Glutamatergic neuron (in vitro differentiated cells): ENCODE data around the gene HOXD12. TPM values are rescaled to one million over a fixed set of nuclear protein-coding genes. Genes with fewer than 3 reads are reported as not detected.
A peak's percentile ranks its signal among the peaks of the same experiment; 100 is the strongest.

Experiments
- DNase-seq: peaks from one replicate; pipeline ENCODE4 v3.0.0; 2022
- H3K27ac Mint-ChIP-seq: one replicate; pipeline ENCODE4 v1.8.0; 2020; ENCODE audit warnings: mild to moderate bottlenecking, mixed read lengths, inconsistent platforms; ENCODE audit not compliant: unreplicated experiment
- H3K27me3 Mint-ChIP-seq: one replicate; pipeline ENCODE4 v1.8.0; 2020; ENCODE audit warnings: mild to moderate bottlenecking, moderate library complexity, mixed read lengths, inconsistent platforms; ENCODE audit not compliant: unreplicated experiment
- H3K36me3 Mint-ChIP-seq: one replicate; pipeline ENCODE4 v1.8.0; 2020; ENCODE audit warnings: mild to moderate bottlenecking, mixed read lengths, inconsistent platforms; ENCODE audit not compliant: unreplicated experiment
- H3K4me1 Mint-ChIP-seq: one replicate; pipeline ENCODE4 v1.8.0; 2020; ENCODE audit warnings: mild to moderate bottlenecking, low read depth, mixed read lengths, inconsistent platforms; ENCODE audit not compliant: unreplicated experiment
- H3K4me3 Mint-ChIP-seq: one replicate; pipeline ENCODE4 v1.8.0; 2020; ENCODE audit warnings: mild to moderate bottlenecking, mixed read lengths, inconsistent platforms; ENCODE audit not compliant: unreplicated experiment
- H3K9me3 Mint-ChIP-seq: one replicate; pipeline ENCODE4 v1.8.0; 2020; ENCODE audit warnings: mild to moderate bottlenecking, moderate library complexity, mixed read lengths, inconsistent platforms; ENCODE audit not compliant: unreplicated experiment
- total RNA-seq: library from RNA; stranded (reverse); fragmentation: NEBNext Ultra II Directional; extraction: Animal tissue kit (Norgen Biotek cat#: 25700); gene quantifications from one replicate; pipeline ENCODE4 v1.2.1, GENCODE V29; 2021; ENCODE audit not compliant: unreplicated experiment
- TF ChIP-seq, protein P1 (sequence below): fragments of 200-600 bp; sonication (generic); IDR thresholded peaks from one replicate; pipeline ENCODE4 v1.5.0; 2021; ENCODE audit not compliant: partially characterized antibody, unreplicated experiment

The HOXD12 gene
- total RNA-seq, 1 donor from 2014 or later = not detected

- TF ChIP-seq, protein P1, sequence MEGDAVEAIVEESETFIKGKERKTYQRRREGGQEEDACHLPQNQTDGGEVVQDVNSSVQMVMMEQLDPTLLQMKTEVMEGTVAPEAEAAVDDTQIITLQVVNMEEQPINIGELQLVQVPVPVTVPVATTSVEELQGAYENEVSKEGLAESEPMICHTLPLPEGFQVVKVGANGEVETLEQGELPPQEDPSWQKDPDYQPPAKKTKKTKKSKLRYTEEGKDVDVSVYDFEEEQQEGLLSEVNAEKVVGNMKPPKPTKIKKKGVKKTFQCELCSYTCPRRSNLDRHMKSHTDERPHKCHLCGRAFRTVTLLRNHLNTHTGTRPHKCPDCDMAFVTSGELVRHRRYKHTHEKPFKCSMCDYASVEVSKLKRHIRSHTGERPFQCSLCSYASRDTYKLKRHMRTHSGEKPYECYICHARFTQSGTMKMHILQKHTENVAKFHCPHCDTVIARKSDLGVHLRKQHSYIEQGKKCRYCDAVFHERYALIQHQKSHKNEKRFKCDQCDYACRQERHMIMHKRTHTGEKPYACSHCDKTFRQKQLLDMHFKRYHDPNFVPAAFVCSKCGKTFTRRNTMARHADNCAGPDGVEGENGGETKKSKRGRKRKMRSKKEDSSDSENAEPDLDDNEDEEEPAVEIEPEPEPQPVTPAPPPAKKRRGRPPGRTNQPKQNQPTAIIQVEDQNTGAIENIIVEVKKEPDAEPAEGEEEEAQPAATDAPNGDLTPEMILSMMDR = no peak
- no peak overlapping the region for H3K27ac Mint-ChIP-seq
- peaks cover 8% of the 10 kb centered on the region for H3K4me1 Mint-ChIP-seq
- peaks cover 21% of the 10 kb centered on the region for H3K9me3 Mint-ChIP-seq
- peak overlapping the region; percentile 58 for H3K4me3 Mint-ChIP-seq
- H3K27me3 Mint-ChIP-seq = peaks cover 47% of the 10 kb centered on the region
- peak; percentile 43 for DNase-seq
- H3K36me3 Mint-ChIP-seq = no peaks in the 10 kb centered on the region
Observed at GRCh38 chr2:176123411-176124109, 24.0 kb downstream of the HOXD12 start.

DNA sequence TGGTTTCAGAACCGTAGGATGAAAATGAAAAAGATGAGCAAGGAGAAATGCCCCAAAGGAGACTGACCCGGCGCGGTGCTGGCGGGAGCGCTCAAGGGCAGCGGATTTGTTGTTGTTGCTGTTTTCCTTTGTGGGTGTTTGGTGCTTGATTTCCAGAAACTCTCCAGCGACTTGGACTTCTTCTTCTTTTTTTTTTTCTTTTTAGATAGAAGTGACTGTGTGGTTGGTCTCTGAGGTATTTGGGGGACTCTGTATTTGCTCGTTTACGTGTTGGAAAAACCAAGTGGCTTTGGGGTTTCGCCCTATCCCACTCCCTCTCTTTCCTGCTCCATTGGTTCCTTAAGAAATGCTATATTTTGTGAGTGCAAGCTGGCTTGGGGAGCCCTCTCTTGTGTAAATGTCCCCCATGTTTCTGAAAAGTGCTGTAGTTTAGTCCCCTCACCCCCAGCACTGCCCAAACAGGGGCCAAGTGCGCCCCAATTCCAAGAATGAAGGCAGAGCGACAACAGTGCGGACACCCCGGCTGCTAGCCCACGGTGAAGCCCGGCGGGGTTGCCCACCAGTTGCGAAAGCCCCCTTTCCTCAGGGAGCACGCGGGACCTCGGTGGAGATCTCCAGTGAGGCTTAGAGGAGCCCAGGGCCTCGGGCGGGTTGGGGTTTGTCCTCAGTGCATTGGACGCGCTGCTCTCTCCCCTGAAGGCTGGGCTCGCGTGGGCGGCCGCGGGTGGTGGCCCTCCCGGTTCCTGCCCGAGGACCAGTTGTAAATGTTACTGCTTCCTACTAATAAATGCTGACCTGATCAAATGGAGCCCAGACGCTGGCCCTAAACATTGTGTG lies 24.7 kb downstream of the HOXD12 start:
- Mint-ChIP-seq H3K27me3 (peaks cover 51% of the 10 kb centered on the region), H3K9me3 (peaks cover 22% of the 10 kb centered on the region), H3K27ac (no peak overlapping the region), H3K4me1 (peaks cover 8% of the 10 kb centered on the region), H3K4me3 (peak overlapping the region; percentile 58), H3K36me3 (no peaks in the 10 kb centered on the region)
- TF ChIP-seq, protein P1 = no peak
- no peak for DNase-seq

DNA sequence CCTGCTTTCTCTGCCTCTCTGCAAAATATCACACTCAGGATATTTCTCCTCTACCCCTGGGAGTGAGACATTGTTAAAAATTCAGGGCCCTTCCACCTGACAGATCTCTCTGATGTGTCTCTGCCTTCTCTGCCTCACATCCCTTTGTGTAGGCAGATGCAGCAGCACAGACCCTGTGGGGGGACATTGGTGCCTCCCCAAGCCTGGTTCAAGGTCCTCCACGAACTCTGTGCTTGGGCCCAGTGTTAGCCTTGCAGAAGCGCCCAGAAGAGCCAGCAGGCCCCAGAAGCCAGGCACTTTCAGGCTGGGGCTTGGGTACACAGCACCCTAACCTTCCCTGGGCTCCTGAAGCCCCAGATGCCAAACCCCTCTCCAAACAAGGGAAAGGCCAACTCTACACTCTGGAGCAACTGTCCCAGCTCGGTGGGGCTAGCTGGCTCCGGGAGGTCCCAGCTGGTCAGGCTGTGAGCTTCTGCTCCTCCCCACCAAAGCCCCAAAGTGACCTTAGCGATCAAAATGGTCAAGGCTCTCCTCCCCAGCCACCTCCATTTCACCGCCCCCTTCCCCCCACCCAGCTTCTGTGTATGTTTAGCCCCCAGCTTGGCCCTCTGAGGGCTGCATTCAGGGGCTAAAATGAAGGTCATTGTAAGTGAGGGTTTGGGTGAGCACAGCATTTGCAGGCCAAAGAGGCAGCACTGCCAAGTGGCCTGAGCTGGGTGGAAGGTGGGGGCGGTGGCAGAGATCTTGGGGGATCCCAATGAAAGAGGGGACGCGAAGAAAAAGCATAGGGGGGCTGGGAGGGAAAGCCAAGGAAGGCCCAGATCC lies 25.6 kb downstream of the HOXD12 start:
- DNase-seq = no peak
- TF ChIP-seq, protein P1 = no peak

DNA sequence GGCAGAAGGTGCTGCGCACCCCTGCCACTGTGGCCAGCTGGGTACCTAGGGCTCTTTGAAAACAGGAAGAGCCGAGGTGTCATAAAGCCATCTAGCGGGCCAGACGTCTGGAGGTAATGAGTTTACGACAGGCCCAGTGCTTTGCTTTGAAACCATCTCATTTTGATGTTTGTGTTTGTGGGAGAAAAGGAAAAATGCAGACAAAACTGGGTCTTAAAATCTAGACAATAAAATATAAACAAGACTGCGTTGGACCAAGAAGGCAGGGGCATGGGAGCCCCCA lies 26.1 kb downstream of the HOXD12 start:
- H3K27ac Mint-ChIP-seq = peak overlapping the region; percentile 25
- H3K27me3 Mint-ChIP-seq = peaks cover 44% of the 10 kb centered on the region
- DNase-seq = no peak
- no peaks in the 10 kb centered on the region for H3K36me3 Mint-ChIP-seq
- TF ChIP-seq, protein P1 = no peak
- H3K4me1 Mint-ChIP-seq = peaks cover 8% of the 10 kb centered on the region
- H3K4me3 Mint-ChIP-seq = no peak overlapping the region
- H3K9me3 Mint-ChIP-seq = peaks cover 19% of the 10 kb centered on the region

More for the DNA sequence above, 25.6 kb downstream of the HOXD12 start:
- Mint-ChIP-seq H3K36me3 (no peaks in the 10 kb centered on the region), H3K9me3 (peaks cover 19% of the 10 kb centered on the region), H3K4me1 (peaks cover 8% of the 10 kb centered on the region), H3K27ac (no peak overlapping the region), H3K27me3 (peaks cover 46% of the 10 kb centered on the region), H3K4me3 (peak overlapping the region; percentile 13)
